BLaER1 treated with 17β-estradiol and CSF1 and Interleukin-3, amounts not matched to agents 10 nM and 100 nM (cell line): Measurements from ENCODE around the gene CYP8B1.

Source experiments
- H3K27ac ChIP-seq, 11 experiments: shearing (Covaris generic); formaldehyde crosslinking; 2 replicates each; pipeline ENCODE4 v1.8.1; 2022
- H3K27me3 ChIP-seq, 11 experiments: shearing (Covaris generic); formaldehyde crosslinking; 2 replicates each; pipeline ENCODE4 v1.8.1; 2022
- H3K36me3 ChIP-seq, 11 experiments: shearing (Covaris generic); formaldehyde crosslinking; 2 replicates each; pipeline ENCODE4 v1.8.1; 2022
- H3K4me1 ChIP-seq, 10 experiments: shearing (Covaris generic); formaldehyde crosslinking; 2 replicates each; pipeline ENCODE4 v1.8.1; 2022
- H3K4me2 ChIP-seq, 11 experiments: shearing (Covaris generic); formaldehyde crosslinking; 2 replicates each; pipeline ENCODE4 v1.8.1; 2022
- H3K4me3 ChIP-seq, 10 experiments: shearing (Covaris generic); formaldehyde crosslinking; 2 replicates each; pipeline ENCODE4 v1.8.1; 2022
- H3K9ac ChIP-seq, 11 experiments: shearing (Covaris generic); formaldehyde crosslinking; 2 replicates each; pipeline ENCODE4 v1.8.1; 2022
- H3K9me3 ChIP-seq, 11 experiments: shearing (Covaris generic); formaldehyde crosslinking; replicated peaks in 1 of 11; 2 replicates each; pipeline ENCODE4 v1.8.1; 2022
- H4K20me1 ChIP-seq, 11 experiments: shearing (Covaris generic); formaldehyde crosslinking; 2 replicates each; pipeline ENCODE4 v1.8.1; 2022
- Cebpa-rat ChIP-seq, 11 experiments: shearing (Covaris generic); IDR thresholded peaks; 2 replicates each; pipeline ENCODE4 v1.8.1; 2022

Gene CYP8B1

GRCh38 chr3:42904076-42904475 is 28.4 kb upstream of the CYP8B1 start:
- no peak for TF ChIP-seq Cebpa-rat (IDR thresholded peaks at IDR 0.05)
- Histone ChIP-seq H3K4me2 (no peak overlapping the region), H3K27ac (no peak overlapping the region), H3K4me1 (no peaks in the 10 kb centered on the region), H3K9me3 (peaks cover 32 to 55% (median 42%) of the 10 kb centered on the region in 11 experiments), H3K9ac (no peak overlapping the region), H3K4me3 (no peak overlapping the region), H3K36me3 (no peaks in the 10 kb centered on the region), H4K20me1 (no peaks in the 10 kb centered on the region), H3K27me3 (peaks cover 0 to 25% (median 20%) of the 10 kb centered on the region in 11 experiments; a peak in 15 of 22 replicates)

DNA sequence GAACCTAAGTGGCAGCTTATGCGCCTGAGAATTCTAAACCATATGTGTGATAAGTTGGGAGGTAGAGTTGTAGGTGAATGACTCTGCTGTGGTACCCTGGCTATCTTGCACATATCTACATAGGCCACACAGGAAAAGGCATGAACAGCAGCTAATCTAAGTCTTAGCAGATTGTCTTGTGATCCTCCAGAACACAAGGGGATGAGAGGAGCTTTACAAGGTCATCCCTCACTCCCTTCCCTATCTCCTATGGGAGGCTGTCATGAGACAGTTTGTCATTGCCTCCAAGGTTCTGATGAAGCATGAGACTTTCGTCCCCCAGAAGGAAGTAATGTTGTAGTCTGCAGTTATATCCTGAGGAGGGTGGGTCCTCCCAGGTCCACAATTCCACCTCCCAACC is 26.6 kb upstream of the CYP8B1 start:
- no peak for TF ChIP-seq Cebpa-rat (IDR thresholded peaks at IDR 0.05)

DNA sequence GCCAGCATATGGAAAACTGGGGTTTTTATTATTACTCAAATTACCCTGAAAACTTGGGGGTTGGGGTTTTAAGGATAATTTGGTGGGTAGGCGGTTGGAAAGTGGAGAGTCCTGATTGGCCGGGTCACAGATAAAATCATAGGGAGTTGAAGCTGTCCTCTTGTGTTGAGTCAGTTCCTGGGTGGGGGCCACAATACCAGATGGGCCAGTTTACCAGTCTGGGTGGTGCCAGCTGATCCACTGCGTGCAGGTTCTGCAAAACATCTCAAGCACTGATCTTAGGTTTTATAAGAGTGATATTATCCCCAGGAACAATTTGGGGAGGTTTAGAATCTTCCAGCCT is 25.4 kb upstream of the CYP8B1 start:
- Histone ChIP-seq H3K27me3 (peaks cover 0 to 12% (median 8%) of the 10 kb centered on the region in 11 experiments; a peak in 13 of 22 replicates), H3K4me3 (no peak overlapping the region), H4K20me1 (no peaks in the 10 kb centered on the region), H3K4me1 (no peaks in the 10 kb centered on the region), H3K36me3 (no peaks in the 10 kb centered on the region), H3K9ac (no peak overlapping the region), H3K9me3 (peaks cover 20 to 36% (median 30%) of the 10 kb centered on the region in 11 experiments), H3K4me2 (no peak overlapping the region), H3K27ac (no peak overlapping the region)
- TF ChIP-seq Cebpa-rat (IDR thresholded peaks at IDR 0.05), result no peak

More for the DNA sequence above, 26.6 kb upstream of the CYP8B1 start:
- Histone ChIP-seq H3K27me3 (peaks cover 0 to 22% (median 19%) of the 10 kb centered on the region in 11 experiments; a peak in 15 of 22 replicates), H3K27ac (no peak overlapping the region), H3K9ac (no peak overlapping the region), H4K20me1 (no peaks in the 10 kb centered on the region), H3K4me2 (no peak overlapping the region), H3K36me3 (no peaks in the 10 kb centered on the region), H3K4me1 (no peaks in the 10 kb centered on the region), H3K9me3 (peaks cover 29 to 45% (median 41%) of the 10 kb centered on the region in 11 experiments), H3K4me3 (no peak overlapping the region)

DNA sequence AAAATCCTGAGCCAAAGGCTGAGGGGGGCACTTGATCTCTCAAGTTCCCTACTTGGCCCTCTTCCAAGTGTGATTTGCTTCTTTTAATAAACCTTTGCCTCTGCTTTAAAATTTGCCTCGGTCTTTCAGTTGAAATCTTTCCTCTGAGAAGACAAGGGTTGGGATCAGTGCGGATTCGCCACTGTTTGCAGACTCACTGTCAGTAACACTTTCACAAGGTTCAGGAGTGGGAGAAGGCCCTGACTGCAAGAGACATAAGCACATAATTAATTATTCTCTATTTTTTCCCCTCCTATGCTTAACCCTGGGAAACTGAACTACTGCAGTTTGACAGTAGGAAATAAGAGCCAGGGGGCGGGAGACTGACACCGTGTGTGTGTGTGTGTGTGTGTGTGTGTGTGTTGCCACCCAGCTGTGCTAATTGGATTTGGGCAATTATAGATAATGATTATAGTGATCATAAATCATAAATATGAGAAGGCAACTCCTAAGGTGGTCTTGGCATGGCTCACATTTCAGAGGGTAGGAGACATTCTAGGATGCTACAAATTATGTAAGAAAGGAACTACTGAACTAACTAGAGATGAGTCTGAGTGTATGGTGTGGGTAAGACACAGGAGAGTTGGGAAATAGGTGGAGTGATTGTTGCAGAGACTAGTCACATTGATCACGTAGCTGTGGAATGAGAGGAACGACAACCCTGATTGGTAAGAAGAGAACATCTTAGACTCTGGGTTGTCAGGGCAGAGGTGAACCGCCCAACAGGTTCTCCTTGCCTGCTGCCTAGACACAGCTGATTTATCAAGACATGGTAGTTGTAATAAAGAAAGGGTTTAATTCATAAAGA is 24.8 kb upstream of the CYP8B1 start:
- no peak overlapping the region for H3K4me3 ChIP-seq
- H3K36me3 ChIP-seq, result no peaks in the 10 kb centered on the region
- peaks cover 0 to 6% (median 2%) of the 10 kb centered on the region in 11 experiments; a peak in 8 of 22 replicates for H3K27me3 ChIP-seq
- no peak overlapping the region for H3K27ac ChIP-seq
- H3K4me1 ChIP-seq, result no peaks in the 10 kb centered on the region
- no peak overlapping the region for H3K9ac ChIP-seq
- H3K9me3 ChIP-seq, result peaks cover 14 to 30% (median 24%) of the 10 kb centered on the region in 11 experiments; a peak in 21 of 22 replicates
- H4K20me1 ChIP-seq, result no peaks in the 10 kb centered on the region
- H3K4me2 ChIP-seq, result no peak overlapping the region
- no peak for TF ChIP-seq Cebpa-rat (IDR thresholded peaks at IDR 0.05)

GRCh38 chr3:42898896-42899675 is 23.4 kb upstream of the CYP8B1 start:
- Histone ChIP-seq H3K4me3 (no peak overlapping the region), H3K36me3 (no peaks in the 10 kb centered on the region), H3K27ac (no peak overlapping the region), H3K9ac (no peak overlapping the region), H3K9me3 (peaks cover 3 to 18% (median 10%) of the 10 kb centered on the region in 11 experiments; a peak in 14 of 22 replicates), H3K4me1 (no peaks in the 10 kb centered on the region), H3K4me2 (no peak overlapping the region), H3K27me3 (no peaks in the 10 kb centered on the region), H4K20me1 (no peaks in the 10 kb centered on the region)
- no peak for TF ChIP-seq Cebpa-rat (IDR thresholded peaks at IDR 0.05)

DNA sequence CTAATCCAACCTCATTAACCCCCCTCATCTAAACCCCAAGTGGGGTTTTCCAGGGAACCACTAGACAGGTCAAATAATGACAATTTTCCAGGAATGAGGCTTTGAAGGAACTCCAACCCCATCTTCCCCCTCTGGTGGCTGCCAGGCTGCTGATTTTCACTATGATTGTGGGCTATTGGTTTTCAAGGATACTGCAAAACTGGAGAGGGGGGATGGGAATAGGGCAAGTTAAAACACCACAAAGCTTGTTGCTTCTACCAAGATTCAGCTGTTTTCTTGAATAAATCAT is 19.8 kb upstream of the CYP8B1 start:
- TF ChIP-seq Cebpa-rat (IDR thresholded peaks at IDR 0.05), result no peak
- H3K27me3 ChIP-seq, result no peaks in the 10 kb centered on the region
- no peak overlapping the region for H3K4me2 ChIP-seq
- H4K20me1 ChIP-seq, result no peaks in the 10 kb centered on the region
- H3K4me1 ChIP-seq, result no peaks in the 10 kb centered on the region
- no peaks in the 10 kb centered on the region for H3K36me3 ChIP-seq
- no peak overlapping the region for H3K4me3 ChIP-seq
- H3K9me3 ChIP-seq, result peaks cover 0 to 7% (median 0%) of the 10 kb centered on the region in 11 experiments; a peak in 3 of 22 replicates
- no peak overlapping the region for H3K27ac ChIP-seq
- no peak overlapping the region for H3K9ac ChIP-seq

DNA sequence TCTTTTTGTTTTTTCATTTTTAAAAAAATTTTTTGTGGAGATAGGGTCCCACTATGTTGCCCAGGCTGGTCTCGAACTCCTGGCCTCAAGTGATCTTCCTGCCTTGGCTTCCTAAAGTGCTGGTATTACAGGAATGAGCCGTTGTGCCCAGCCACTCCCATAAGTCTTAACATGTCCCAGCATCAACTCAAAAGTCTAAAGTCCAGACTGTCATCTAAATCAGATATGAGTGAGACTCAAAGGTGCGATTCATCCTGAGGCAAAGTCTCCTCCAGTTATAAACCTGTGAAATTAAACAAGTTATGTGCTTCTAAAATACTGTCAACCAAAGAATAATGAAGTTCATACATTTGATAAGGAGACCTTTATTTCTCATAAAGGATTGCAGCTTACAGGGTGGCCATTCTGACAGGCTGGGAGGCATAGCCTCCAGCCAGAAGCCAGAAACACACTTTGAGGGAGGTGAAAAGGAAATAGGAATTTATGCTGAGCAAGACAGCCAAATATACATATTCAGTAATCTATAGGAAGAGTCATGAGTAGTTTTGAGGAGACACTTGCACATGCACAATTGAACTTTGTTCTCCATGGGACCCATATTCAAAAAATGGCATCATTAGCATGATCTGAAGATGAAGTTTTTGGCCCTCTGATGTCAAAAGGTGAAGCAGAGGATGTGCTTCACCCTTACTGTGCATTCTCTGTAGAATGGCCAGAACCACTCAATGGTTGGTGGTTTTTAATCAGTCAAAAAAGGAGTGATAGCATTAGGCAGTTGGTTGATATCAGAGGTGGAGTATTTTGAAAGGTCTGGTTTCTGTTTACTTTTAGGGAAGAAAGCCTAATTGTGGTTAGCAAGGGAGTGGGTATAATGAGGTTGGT is 19.3 kb upstream of the CYP8B1 start:
- Histone ChIP-seq H3K4me2 (no peak overlapping the region), H3K9me3 (peaks cover 0 to 7% (median 0%) of the 10 kb centered on the region in 11 experiments; a peak in 3 of 22 replicates), H3K4me3 (no peak overlapping the region), H3K27ac (no peak overlapping the region), H4K20me1 (no peaks in the 10 kb centered on the region), H3K4me1 (no peaks in the 10 kb centered on the region), H3K36me3 (no peaks in the 10 kb centered on the region), H3K27me3 (no peaks in the 10 kb centered on the region), H3K9ac (no peak overlapping the region)
- no peak for TF ChIP-seq Cebpa-rat (IDR thresholded peaks at IDR 0.05)

DNA sequence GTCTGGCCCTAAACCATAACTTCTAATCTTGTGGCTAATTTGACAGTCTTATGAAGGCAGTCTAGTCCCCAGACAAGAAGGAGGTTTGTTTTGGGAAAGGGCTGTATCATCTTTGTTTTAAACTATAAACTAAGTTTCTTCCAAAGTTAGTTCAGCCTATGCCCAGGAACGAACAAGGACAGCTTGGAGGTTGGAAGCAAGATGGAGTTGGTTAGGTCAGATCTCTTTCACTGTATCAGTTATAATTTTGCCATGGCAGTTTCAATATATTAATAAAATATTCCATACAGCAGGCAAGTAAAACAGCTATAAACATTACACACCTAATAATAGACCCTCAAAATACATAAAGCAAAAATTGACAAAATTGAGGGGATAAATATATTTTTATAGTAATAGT is 17.1 kb upstream of the CYP8B1 start:
- no peaks in the 10 kb centered on the region for H3K4me1 ChIP-seq
- H3K27me3 ChIP-seq, result no peaks in the 10 kb centered on the region
- no peaks in the 10 kb centered on the region for H3K36me3 ChIP-seq
- H3K9me3 ChIP-seq, result peaks cover 0 to 5% (median 0%) of the 10 kb centered on the region in 11 experiments; a peak in 1 of 22 replicates
- no peak for TF ChIP-seq Cebpa-rat (IDR thresholded peaks at IDR 0.05)
- H4K20me1 ChIP-seq, result no peaks in the 10 kb centered on the region
- no peak overlapping the region for H3K27ac ChIP-seq
- H3K4me3 ChIP-seq, result no peak overlapping the region
- H3K4me2 ChIP-seq, result no peak overlapping the region
- no peak overlapping the region for H3K9ac ChIP-seq

DNA sequence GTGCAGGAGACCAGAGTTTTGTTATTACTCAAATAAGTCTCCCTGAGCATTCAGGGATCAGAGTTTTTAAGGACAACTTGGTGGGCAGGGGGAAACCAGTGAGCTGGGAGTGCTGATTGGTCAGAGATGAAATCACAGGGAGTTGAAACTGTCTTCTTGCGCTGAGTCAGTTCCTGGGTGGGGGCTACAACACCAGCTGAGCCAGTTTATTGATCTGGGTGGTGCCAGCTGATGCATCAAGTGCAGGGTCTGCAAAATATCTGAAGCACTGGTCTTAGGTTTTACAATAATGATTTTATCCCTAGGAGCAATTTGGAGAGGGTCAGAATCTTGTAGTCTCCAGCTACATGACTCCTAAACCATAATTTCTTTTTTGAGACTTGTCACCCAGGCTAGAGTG is 16.5 kb upstream of the CYP8B1 start:
- Histone ChIP-seq H4K20me1 (no peaks in the 10 kb centered on the region), H3K27me3 (no peaks in the 10 kb centered on the region), H3K4me2 (no peak overlapping the region), H3K4me3 (no peak overlapping the region), H3K27ac (no peak overlapping the region), H3K4me1 (no peaks in the 10 kb centered on the region), H3K9me3 (no peaks in the 10 kb centered on the region; a peak in 1 of 22 replicates), H3K9ac (no peak overlapping the region), H3K36me3 (no peaks in the 10 kb centered on the region)
- no peak for TF ChIP-seq Cebpa-rat (IDR thresholded peaks at IDR 0.05)
